Heart left ventricle (tissue), 16 donors: Measurements from ENCODE around the gene IFT25. TPM values are rescaled to one million over a fixed set of nuclear protein-coding genes. Genes with fewer than 3 reads are reported as not detected.
"Not testable (repeated sequence)": the region's sequence is repeated elsewhere in the genome, so short reads cannot be mapped to it uniquely, and the experiment has no call there.

Experiments used
- ATAC-seq, 4 donors: fragments of 200-7000 bp; cut with Tn5 transposase; one replicate each; pipeline ENCODE4 v1.9.1; 2020 to 2022; ENCODE audit warnings: moderate library complexity in 4 of 4, mild to moderate bottlenecking in 3 of 4, moderate number of reproducible peaks in 1 of 4
- DNase-seq, 5 donors: peaks; one replicate each; pipeline ENCODE4 v3.0.0-alpha.2; 2020
- H3K27ac ChIP-seq, 12 donors: fragments of 200-600 bp; sonication (generic) in 4 of 12; one replicate each; pipeline versions ENCODE4 v1.5.0 to v1.8.0; 2016 to 2022; ENCODE audit warnings: mild to moderate bottlenecking in 2 of 12
- H3K27me3 ChIP-seq, 9 donors: fragments of 200-600 bp; sonication (generic) in 2 of 9; one replicate each; pipeline versions ENCODE4 v1.5.1 to v1.8.0; 2016 to 2022; ENCODE audit warnings: mild to moderate bottlenecking in 3 of 9
- H3K36me3 ChIP-seq, 9 donors: fragments of 200-600 bp; sonication (generic) in 2 of 9; one replicate each; pipeline versions ENCODE4 v1.5.0 to v1.8.0; 2018 to 2022; ENCODE audit warnings: mild to moderate bottlenecking in 2 of 9
- H3K4me1 ChIP-seq, 12 donors: fragments of 200-600 bp; sonication (generic) in 4 of 12; one replicate each; pipeline versions ENCODE4 v1.5.0 to v1.8.0; 2016 to 2022; ENCODE audit warnings: mild to moderate bottlenecking in 3 of 12
- H3K4me3 ChIP-seq, 12 donors: fragments of 200-600 bp; sonication (generic) in 4 of 12; one replicate each; pipeline versions ENCODE4 v1.5.0 to v1.8.0; 2017 to 2022; ENCODE audit warnings: mild to moderate bottlenecking in 9 of 12, moderate library complexity in 4 of 12
- H3K9me3 ChIP-seq, 12 donors: fragments of 200-600 bp; sonication (generic) in 4 of 12; one replicate each; pipeline versions ENCODE4 v1.5.0 to v1.8.0; 2016 to 2022; ENCODE audit warnings: mild to moderate bottlenecking in 1 of 12
- POLR2A ChIP-seq, 2 donors: fragments of 450-650 bp; IDR thresholded peaks; one replicate each; pipeline ENCODE4 v1.6.1; 2017; ENCODE audit warnings: antibody characterized with exemption in 2 of 2, mild to moderate bottlenecking in 2 of 2, moderate library complexity in 2 of 2
- WGBS, 4 donors: extraction: QIAGEN DNeasy Blood & Tissue Kit in 2 of 4; methylation state at CpG; one replicate each; pipeline versions ENCODE4 v1.1.5 to v1.1.7; 2013 to 2018; 5-methylcytosine and 5-hydroxymethylcytosine counted together
- intact Hi-C, 10 donors: fragments of 100-400 bp; cut with DNase I; formaldehyde crosslinking; loops; one replicate each; pipeline versions ENCODE4 v1.11.1 to v1.14.2; 2022
- polyA plus RNA-seq, 2 donors: library from polyadenylated mRNA; stranded (reverse); fragments of 200-250 nt; gene quantifications; one replicate each; pipeline ENCODE4 v1.2.3, GENCODE V29; 2013
- total RNA-seq, 9 donors: library from RNA; depleted of rRNA in 2 of 9; stranded (reverse); fragments of >200 nt in 2 of 9; fragmentation: NEBNext Ultra II Directional in 3 of 9; extraction: Animal tissue kit (Norgen Biotek cat#: 25700) in 3 of 9; gene quantifications; one replicate each; pipeline versions ENCODE4 v1.1.0 to v1.2.4, GENCODE V29; 2016 to 2023
- TF ChIP-seq, protein P1 (sequence below), 12 donors: fragments of 200-600 bp; sonication (generic) in 4 of 12; IDR thresholded peaks; one replicate each; pipeline versions ENCODE4 v1.5.0 to v1.8.0; 2018 to 2022; ENCODE audit warnings: antibody characterized with exemption in 12 of 12, mild to moderate bottlenecking in 5 of 12
- donor health status: ischemic (EF 13 %, LVEDD 7.1; RV severe dilation, severe dysfunction).
- donor health status: healthy with polysubstance abuse.
- donor health status: DM: no; HTN: yes; CAD: no.
- donor health status: DM: no; HTN: no; CAD: no.
- donor health status: ischemic (EF 25% LVEDD 6.9; RV normal size, moderate dysfunction).
- donor health status: ischemic (EF 25% LVEDD 5.7; RV mildly dilated, moderate dysfunction).
- donor health status: healthy.
- donor health status: DM: yes; HTN: yes; CAD: no.
- donor health status: ischemic (EF 35%, LVEDD 5.7; RV mildly dilated, moderate dysfunction).
- donor health status: nonischemic (EF 11% LVEDD 7.7; RV severe dilation, severe dysfunction).
- donor health status: DM: yes; HTN: yes; CAD: no.
- donor health status: PGD.
- donor health status: ischemic (EF 29% LVEDD 5.4; RV normal size, mild dysfunction).
- donor health status: nonischemic (EF 23%, LVEDD 6.1; RV moderate dilation, normal function).

The IFT25 gene
- total and polyA plus RNA-seq, 11 donors, result 6.5 to 17.6 (median 11.6) TPM

DNA sequence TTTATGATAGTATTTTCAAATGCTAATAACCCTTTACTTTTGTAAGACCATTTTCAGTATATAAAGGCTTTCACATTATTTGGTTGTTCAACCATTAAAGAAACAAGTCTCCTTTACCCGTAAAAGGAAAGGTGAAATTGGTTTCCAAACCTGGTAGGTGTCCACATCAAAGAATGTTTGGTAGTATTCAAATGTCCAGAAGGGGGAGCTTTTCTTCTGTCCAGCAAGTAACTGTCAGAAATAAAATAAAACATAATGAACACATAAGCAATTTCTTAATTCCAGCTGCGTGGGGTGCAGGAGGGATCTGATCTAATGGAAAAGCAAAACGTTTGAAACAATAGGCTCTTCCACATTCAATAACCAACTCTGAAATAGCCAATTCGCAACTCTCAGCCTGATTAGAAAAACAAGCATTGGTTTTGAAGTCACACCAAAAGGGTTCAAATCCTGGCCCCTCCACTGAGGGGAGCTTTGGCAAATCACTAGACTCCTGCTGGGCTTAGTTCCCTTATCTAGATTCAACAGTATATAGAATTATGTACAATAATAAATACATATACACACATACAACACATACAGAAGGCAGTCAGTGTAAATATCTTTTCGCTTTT lies 66.9 kb downstream of the IFT25 start:
- intact Hi-C loops, result loop anchor here in 5 of 10 donors (5.0 to 10.0 kb wide), 3 partner anchors 64 to 84 kb away; no protein-coding TSS in a partner anchor
- Histone ChIP-seq H3K4me3 (no peak overlapping the region), H3K9me3 (peaks cover 0 to 4% (median 0%) of the 10 kb centered on the region in 12 donors), H3K36me3 (peaks cover 2 to 91% (median 84%) of the 10 kb centered on the region in 9 donors), H3K27ac (no peak overlapping the region), H3K4me1 (no peaks in the 10 kb centered on the region), H3K27me3 (no peaks in the 10 kb centered on the region)
- ATAC-seq (no peak), DNase-seq (no peak)
- TF ChIP-seq POLR2A (IDR thresholded peaks at IDR 0.05), result no peak
- TF ChIP-seq, protein P1, sequence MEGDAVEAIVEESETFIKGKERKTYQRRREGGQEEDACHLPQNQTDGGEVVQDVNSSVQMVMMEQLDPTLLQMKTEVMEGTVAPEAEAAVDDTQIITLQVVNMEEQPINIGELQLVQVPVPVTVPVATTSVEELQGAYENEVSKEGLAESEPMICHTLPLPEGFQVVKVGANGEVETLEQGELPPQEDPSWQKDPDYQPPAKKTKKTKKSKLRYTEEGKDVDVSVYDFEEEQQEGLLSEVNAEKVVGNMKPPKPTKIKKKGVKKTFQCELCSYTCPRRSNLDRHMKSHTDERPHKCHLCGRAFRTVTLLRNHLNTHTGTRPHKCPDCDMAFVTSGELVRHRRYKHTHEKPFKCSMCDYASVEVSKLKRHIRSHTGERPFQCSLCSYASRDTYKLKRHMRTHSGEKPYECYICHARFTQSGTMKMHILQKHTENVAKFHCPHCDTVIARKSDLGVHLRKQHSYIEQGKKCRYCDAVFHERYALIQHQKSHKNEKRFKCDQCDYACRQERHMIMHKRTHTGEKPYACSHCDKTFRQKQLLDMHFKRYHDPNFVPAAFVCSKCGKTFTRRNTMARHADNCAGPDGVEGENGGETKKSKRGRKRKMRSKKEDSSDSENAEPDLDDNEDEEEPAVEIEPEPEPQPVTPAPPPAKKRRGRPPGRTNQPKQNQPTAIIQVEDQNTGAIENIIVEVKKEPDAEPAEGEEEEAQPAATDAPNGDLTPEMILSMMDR (IDR thresholded peaks at IDR 0.05), result peak; percentile 26 to 68 (median 54)
- 49 to 55% (median 53%) methylated on average over 5 of the region's 5 CpGs for WGBS, 4 donors

DNA sequence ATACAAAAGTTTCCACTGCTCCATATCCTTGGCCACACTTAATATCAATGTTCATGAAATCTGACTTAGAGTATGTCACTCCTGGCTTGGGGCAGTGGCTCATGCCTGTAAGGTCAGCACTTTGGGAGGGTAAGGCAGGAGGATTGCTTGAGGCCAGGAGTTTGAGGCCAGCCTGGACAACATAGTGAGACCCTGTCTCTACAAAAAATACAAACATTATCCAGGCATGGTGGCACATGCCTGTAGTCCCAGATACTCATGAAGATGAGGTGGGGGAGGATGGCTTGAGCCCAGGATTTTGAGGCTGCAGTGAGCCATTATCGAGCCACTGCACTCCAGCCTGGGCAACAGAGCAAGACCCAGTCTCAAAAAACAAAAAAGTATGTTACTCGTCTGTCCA lies 70.3 kb downstream of the IFT25 start:
- ATAC-seq, H3K27ac ChIP-seq, H3K4me3 ChIP-seq, H3K27me3 ChIP-seq, DNase-seq, H3K9me3 ChIP-seq, H3K4me1 ChIP-seq: not testable (repeated sequence)
- 87 to 98% (median 97%) methylated on average over 2 of the region's 2 CpGs for WGBS, 4 donors
- intact Hi-C loops, result loop anchor here in 5 of 10 donors (5.0 to 10.0 kb wide), 3 partner anchors 60 to 87 kb away; no protein-coding TSS in a partner anchor
- H3K36me3 ChIP-seq, result peaks cover 0 to 94% (median 74%) of the 10 kb centered on the region in 9 donors

DNA sequence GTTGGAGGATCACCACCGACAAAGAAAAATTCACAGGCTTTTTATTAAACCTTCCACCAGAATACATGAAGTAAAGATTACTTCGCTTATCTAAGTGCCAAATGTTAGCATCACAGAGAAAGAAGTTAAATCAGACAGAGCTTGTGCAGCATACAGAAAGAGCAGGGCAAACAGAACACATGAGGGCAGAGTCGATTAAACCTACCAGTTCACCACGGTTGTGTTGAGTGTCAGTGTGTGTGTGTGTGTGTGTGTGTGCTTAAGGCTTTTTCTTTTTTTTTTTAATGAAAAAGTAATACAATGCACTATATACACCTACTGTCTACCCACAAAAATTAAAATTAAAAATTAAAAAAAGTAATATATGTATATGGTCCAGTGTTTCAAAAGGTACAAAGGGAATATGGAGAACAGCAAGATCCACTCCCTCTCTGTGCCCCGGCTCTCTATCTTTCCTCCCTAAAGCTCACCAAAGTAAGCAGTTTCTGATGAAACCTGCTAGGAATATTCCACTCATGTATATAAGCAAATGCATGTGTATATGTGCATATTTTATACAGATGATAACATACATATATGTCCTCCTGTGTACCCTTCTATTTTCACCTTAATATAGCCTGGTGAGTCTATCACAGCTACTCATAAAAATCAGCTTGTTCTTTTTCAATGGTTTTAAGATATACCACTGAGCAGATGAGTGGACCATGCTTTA lies 73.6 kb downstream of the IFT25 start:
- Histone ChIP-seq H3K4me3 (no peak overlapping the region), H3K9me3 (no peaks in the 10 kb centered on the region), H3K36me3 (peaks cover 0 to 97% (median 74%) of the 10 kb centered on the region in 9 donors), H3K27me3 (no peaks in the 10 kb centered on the region), H3K27ac (no peak overlapping the region), H3K4me1 (no peaks in the 10 kb centered on the region)
- TF ChIP-seq, protein P1 (IDR thresholded peaks at IDR 0.05), result no peak
- TF ChIP-seq POLR2A (IDR thresholded peaks at IDR 0.05), result no peak
- ATAC-seq, result no peak
- no peak for DNase-seq
- WGBS, 4 donors, result 77 to 88% (median 80%) methylated on average over 5 of the region's 5 CpGs
- intact Hi-C loops, result loop anchor here in 1 of 10 donors (10.0 kb wide), 1 partner anchor 57 kb away; no protein-coding TSS in a partner anchor

Other genes starting within 250 kb of the IFT25 start
- gene GLIS1, start 206.5 kb downstream of the IFT25 start, total RNA-seq, result under 1 TPM in 4 of 9 donors, not detected in 5; 0.12 to 0.35 (median 0.15) TPM
- gene GLIS1, start 206.5 kb downstream of the IFT25 start, polyA plus RNA-seq, result under 1 TPM in 1 of 2 donors, not detected in 1; 0.06 TPM
- gene NDC1, start 107.4 kb downstream of the IFT25 start, total RNA-seq, result 1 to 10 TPM; 4.3 to 8.1 (median 6.5) TPM
- gene NDC1, start 107.4 kb downstream of the IFT25 start, polyA plus RNA-seq, result 1 to 10 TPM; 1.6 to 9.4 TPM
- 10 to 100 TPM; 11.2 to 23.5 (median 14.4) TPM for gene YIPF1, start 55.9 kb downstream of the IFT25 start, total RNA-seq
- 10 to 100 TPM in 1 of 2 donors, 1 to 10 TPM in 1; 8.7 to 29.5 TPM for gene YIPF1, start 55.9 kb downstream of the IFT25 start, polyA plus RNA-seq
- not detected for gene DIO1, start 51.5 kb downstream of the IFT25 start, total RNA-seq
- not detected for gene DIO1, start 51.5 kb downstream of the IFT25 start, polyA plus RNA-seq
- gene LRRC42, start 651 bp upstream of the IFT25 start, total RNA-seq, result 10 to 100 TPM; 10.9 to 18.5 (median 14.3) TPM
- 10 to 100 TPM in 1 of 2 donors, 1 to 10 TPM in 1; 3.7 to 18.2 TPM for gene LRRC42, start 651 bp upstream of the IFT25 start, polyA plus RNA-seq
- gene LDLRAD1, start 72.5 kb upstream of the IFT25 start, total RNA-seq, result not detected
- gene LDLRAD1, start 72.5 kb upstream of the IFT25 start, polyA plus RNA-seq, result not detected
- gene TMEM59, start 107.5 kb upstream of the IFT25 start, total RNA-seq, result 100 to 1,000 TPM; 193 to 496 (median 352) TPM
- gene TMEM59, start 107.5 kb upstream of the IFT25 start, polyA plus RNA-seq, result 100 to 1,000 TPM; 124 to 254 TPM
- gene TCEANC2, start 107.9 kb upstream of the IFT25 start, total RNA-seq, result 1 to 10 TPM; 3.0 to 6.6 (median 4.6) TPM
- 1 to 10 TPM; 2.4 to 2.5 TPM for gene TCEANC2, start 107.9 kb upstream of the IFT25 start, polyA plus RNA-seq
- gene CDCP2, start 207.3 kb upstream of the IFT25 start, total RNA-seq, result under 1 TPM in 1 of 9 donors, not detected in 8; 0.29 TPM
- gene CDCP2, start 207.3 kb upstream of the IFT25 start, polyA plus RNA-seq, result not detected